Type B pancreatic cell (in vitro differentiated cells): ENCODE measurements around the gene BAHD1. TPM values are rescaled to one million over a fixed set of nuclear protein-coding genes. Genes with fewer than 3 reads are reported as not detected.
A peak's percentile ranks its signal among the peaks of the same experiment; 100 is the strongest.

Experiments used
- DNase-seq: peaks from one replicate; pipeline ENCODE4 v3.0.0; 2021; ENCODE audit warnings: mixed read lengths; ENCODE audit not compliant: unreplicated experiment; ENCODE audit errors: extremely low spot score
- H3K27ac Mint-ChIP-seq: 2 replicates; pipeline ENCODE4 v1.8.0; 2021; ENCODE audit warnings: mild to moderate bottlenecking, mixed read lengths
- H3K27me3 Mint-ChIP-seq: 2 replicates; pipeline ENCODE4 v1.8.0; 2021; ENCODE audit warnings: mixed read lengths
- H3K36me3 Mint-ChIP-seq: 2 replicates; pipeline ENCODE4 v1.8.0; 2021; ENCODE audit warnings: mixed read lengths
- H3K4me1 Mint-ChIP-seq: one replicate; pipeline ENCODE4 v1.8.0; 2021; ENCODE audit warnings: mixed read lengths; ENCODE audit not compliant: unreplicated experiment
- H3K4me3 Mint-ChIP-seq: 2 replicates; pipeline ENCODE4 v1.8.0; 2021; ENCODE audit warnings: mild to moderate bottlenecking, mixed read lengths
- H3K9me3 Mint-ChIP-seq: 2 replicates; pipeline ENCODE4 v1.8.0; 2021; ENCODE audit warnings: mixed read lengths
- total RNA-seq: library from RNA; stranded (reverse); gene quantifications from 2 replicates; pipeline ENCODE4 v1.2.1, GENCODE V29; 2021; ENCODE audit warnings: low replicate concordance
- TF ChIP-seq, protein P1 (sequence below): fragments of 200-600 bp; sonication (generic); conservative IDR thresholded peaks from 2 replicates; pipeline ENCODE4 v1.5.0; 2021; ENCODE audit warnings: antibody characterized with exemption, mild to moderate bottlenecking

BAHD1 gene
- total RNA-seq, 1 donor from 2014 or later: 21.6 TPM

DNA sequence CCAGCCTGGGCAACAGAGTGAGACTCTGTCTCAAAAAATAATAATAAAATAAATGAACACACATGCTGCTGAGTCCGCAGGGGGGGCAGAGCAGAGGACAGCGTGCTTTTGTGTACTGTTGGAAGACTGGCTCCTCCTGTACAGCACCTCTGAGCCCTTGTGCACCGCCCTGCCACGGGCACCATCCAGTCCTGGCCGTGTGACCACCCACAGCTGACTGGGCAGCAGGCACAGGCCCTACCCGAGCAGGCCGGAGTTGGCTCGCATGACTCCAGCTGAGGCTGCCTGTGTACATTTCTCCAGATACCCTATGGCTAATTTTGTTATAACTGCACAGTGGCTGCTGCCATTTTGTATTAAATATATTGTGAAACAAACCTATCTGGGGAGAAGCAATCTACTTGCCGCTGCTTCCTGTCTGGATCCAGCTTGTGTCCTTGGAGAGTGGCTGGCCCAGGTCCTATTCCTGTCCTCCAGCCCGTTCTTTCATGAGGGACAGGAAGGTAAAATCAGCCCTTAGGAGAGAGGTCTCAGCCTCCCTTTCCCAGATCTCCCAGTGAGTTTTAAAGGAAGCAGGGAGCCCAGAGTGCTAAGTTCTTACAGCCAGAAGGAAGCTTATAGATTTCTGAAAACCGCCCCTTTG lies 20.6 kb upstream of the BAHD1 start:
- H3K4me1 Mint-ChIP-seq: peaks cover 9% of the 10 kb centered on the region
- peaks cover 11% of the 10 kb centered on the region for H3K36me3 Mint-ChIP-seq
- H3K4me3 Mint-ChIP-seq: no peak overlapping the region
- no peaks in the 10 kb centered on the region for H3K9me3 Mint-ChIP-seq
- no peaks in the 10 kb centered on the region for H3K27me3 Mint-ChIP-seq
- no peak overlapping the region for H3K27ac Mint-ChIP-seq
- DNase-seq: no peak
- TF ChIP-seq, protein P1, sequence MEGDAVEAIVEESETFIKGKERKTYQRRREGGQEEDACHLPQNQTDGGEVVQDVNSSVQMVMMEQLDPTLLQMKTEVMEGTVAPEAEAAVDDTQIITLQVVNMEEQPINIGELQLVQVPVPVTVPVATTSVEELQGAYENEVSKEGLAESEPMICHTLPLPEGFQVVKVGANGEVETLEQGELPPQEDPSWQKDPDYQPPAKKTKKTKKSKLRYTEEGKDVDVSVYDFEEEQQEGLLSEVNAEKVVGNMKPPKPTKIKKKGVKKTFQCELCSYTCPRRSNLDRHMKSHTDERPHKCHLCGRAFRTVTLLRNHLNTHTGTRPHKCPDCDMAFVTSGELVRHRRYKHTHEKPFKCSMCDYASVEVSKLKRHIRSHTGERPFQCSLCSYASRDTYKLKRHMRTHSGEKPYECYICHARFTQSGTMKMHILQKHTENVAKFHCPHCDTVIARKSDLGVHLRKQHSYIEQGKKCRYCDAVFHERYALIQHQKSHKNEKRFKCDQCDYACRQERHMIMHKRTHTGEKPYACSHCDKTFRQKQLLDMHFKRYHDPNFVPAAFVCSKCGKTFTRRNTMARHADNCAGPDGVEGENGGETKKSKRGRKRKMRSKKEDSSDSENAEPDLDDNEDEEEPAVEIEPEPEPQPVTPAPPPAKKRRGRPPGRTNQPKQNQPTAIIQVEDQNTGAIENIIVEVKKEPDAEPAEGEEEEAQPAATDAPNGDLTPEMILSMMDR: no peak

DNA sequence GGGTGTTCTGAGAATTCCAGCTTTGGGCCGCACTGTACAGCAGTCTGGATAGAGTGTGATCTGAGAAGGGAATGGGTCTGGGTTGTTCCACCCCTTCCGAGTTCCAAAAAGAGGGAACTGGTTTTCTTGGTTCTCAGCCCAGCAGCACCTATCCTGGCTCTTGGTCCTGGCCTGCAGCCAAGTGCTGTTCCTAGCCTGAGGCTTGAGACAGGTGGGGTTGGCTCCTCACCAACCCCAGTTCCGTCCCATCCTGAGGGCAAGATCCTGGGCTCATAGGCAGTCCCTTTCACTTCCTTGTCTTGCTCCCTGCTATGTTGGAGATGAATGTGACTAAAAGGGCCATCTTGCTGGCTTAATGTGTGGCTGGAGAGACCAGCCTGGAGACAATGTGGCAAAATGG lies 20.0 kb upstream of the BAHD1 start:
- peaks cover 9% of the 10 kb centered on the region for H3K4me1 Mint-ChIP-seq
- H3K27me3 Mint-ChIP-seq: no peaks in the 10 kb centered on the region
- H3K27ac Mint-ChIP-seq: no peak overlapping the region
- H3K4me3 Mint-ChIP-seq: no peak overlapping the region
- no peaks in the 10 kb centered on the region for H3K9me3 Mint-ChIP-seq
- H3K36me3 Mint-ChIP-seq: peaks cover 8% of the 10 kb centered on the region
- TF ChIP-seq, protein P1: no peak
- DNase-seq: no peak

DNA sequence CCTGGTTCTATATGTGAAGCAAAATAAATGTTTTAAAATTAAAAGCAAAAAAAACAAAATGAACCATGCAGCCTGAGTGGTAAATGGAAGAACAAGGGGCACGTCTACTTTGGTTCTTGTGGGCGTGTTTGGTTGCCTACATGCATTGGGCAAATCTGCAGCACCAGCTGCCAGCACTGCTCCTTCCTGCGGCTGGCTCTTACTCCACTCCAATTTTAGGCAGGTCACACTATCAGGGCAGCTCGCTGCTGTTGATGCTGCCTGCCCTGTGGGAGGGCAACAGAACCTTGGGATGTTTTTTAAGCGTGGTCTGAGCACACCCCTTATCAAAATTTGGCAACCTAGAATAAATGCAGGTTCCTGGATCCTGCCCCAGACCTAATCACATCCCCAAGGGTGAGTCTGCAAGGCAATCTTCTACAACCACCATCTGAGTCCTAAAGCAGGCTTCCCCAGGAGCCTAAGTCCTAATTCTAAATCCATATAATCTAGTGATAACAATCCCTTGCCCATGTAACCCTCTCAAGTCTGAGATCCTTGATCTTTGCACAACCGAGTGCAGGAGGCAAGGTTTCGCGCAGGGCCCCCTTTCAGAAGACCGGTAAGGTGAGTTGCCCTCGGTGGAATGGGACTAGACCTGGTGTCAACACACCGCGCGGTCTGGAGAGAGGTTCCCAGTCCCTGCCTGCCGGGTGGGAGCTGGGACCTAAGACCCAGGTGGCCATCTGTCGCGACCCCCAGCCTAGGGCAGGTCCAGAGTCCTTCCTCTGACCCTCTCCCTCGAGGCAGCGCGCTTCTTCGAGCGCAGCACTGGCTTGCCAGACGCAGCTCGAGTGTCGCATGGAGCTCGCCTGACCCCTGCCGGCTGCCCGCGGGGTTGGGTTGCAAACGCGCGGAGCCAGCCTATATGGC lies 19.3 kb upstream of the BAHD1 start:
- H3K27me3 Mint-ChIP-seq: no peaks in the 10 kb centered on the region
- no peak for DNase-seq
- peaks cover 9% of the 10 kb centered on the region for H3K4me1 Mint-ChIP-seq
- no peak overlapping the region for H3K4me3 Mint-ChIP-seq
- H3K9me3 Mint-ChIP-seq: no peaks in the 10 kb centered on the region
- H3K27ac Mint-ChIP-seq: no peak overlapping the region
- H3K36me3 Mint-ChIP-seq: peaks cover 8% of the 10 kb centered on the region
- TF ChIP-seq, protein P1: peak; percentile 88

DNA sequence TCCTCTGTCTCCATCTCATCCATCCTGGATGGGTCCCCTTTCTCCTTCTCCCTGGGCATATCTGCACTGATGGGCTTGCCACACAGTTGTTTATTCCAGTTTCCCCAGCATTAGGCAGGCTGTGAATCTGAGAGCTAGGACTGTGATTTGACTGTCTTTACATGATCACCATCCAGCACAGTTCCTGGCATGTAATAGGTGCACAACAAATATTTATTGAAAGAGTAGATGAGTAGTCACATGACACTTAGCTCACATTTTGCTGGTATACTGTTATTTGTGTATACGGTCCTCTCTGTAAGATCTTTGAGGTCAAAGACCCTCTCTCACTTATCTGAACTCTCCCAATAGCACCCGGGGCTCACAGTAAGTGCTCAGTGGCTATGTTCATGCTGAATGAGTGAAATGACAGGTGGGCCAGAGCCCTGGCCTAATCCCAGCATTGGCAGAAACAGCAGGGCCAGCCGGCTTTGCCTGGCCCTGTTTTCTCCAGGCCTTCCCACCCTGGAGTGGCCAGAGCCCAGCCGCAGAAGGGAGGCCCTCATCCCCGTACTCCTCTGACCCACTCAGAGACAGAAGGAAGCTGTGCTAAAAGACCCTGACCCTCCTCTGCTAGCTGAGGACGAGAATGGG lies 16.2 kb upstream of the BAHD1 start:
- Mint-ChIP-seq H3K27ac (no peak overlapping the region), H3K9me3 (no peaks in the 10 kb centered on the region), H3K4me3 (no peak overlapping the region), H3K36me3 (no peaks in the 10 kb centered on the region), H3K4me1 (peaks cover 9% of the 10 kb centered on the region), H3K27me3 (peaks cover 10% of the 10 kb centered on the region)
- TF ChIP-seq, protein P1: no peak
- DNase-seq: no peak

DNA sequence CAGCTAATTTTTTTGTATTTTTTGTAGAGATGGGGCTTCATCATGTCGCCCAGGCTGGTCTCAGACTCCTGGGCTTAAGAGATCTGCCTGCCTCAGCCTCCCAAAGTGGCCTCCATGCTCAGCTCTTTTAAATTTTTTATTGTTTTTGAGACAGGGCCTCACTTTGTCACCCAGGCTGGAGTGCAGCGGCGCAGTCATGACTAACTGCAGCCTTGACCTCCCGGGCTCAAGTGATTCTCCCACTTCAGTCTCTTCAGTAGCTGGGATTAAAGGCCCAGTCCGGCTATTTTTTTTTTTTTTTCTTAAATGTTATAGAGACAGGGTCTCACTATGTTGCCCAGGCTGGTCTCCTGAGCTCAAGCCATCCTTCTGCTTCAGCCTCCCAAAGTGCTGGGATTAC lies 15.1 kb upstream of the BAHD1 start:
- no peak overlapping the region for H3K27ac Mint-ChIP-seq
- peaks cover 16% of the 10 kb centered on the region for H3K4me1 Mint-ChIP-seq

More for the DNA sequence above, 15.1 kb upstream of the BAHD1 start:
- H3K4me3 Mint-ChIP-seq: no peak overlapping the region
- DNase-seq: no peak
- H3K36me3 Mint-ChIP-seq: no peaks in the 10 kb centered on the region
- peaks cover 21% of the 10 kb centered on the region for H3K27me3 Mint-ChIP-seq
- TF ChIP-seq, protein P1: no peak
- H3K9me3 Mint-ChIP-seq: no peaks in the 10 kb centered on the region
